Prostate gland (tissue), 2 donors: ENCODE measurements around the gene CDHR1. TPM values are rescaled to one million over a fixed set of nuclear protein-coding genes. Genes with fewer than 3 reads are reported as not detected.

Experiments used
- DNase-seq: peaks from one replicate; pipeline ENCODE4 v3.0.0-alpha.2; 2019; ENCODE audit warnings: low spot score
- H3K27ac ChIP-seq, 2 donors: fragments of 200-600 bp; sonication (generic); 2 replicates each; pipeline ENCODE4 v1.5.1; 2017 to 2019
- H3K27me3 ChIP-seq: fragments of 200-600 bp; sonication (generic); replicated peaks from 2 replicates; pipeline ENCODE4 v1.5.1; 2019; ENCODE audit not compliant: insufficient read depth
- H3K36me3 ChIP-seq, 2 donors: fragments of 200-600 bp; sonication (generic); 1 replicate in 1 of 2; 2 replicates in 1 of 2; pipeline versions ENCODE4 v1.5.1 to v1.8.1; 2017 to 2019
- H3K4me1 ChIP-seq: fragments of 200-600 bp; sonication (generic); replicated peaks from 2 replicates; pipeline ENCODE4 v1.5.1; 2019
- H3K4me3 ChIP-seq, 2 donors: fragments of 200-600 bp; sonication (generic); 2 replicates each; pipeline ENCODE4 v1.5.1; 2017 to 2019
- H3K9me3 ChIP-seq: fragments of 200-600 bp; sonication (generic); 2 replicates; pipeline ENCODE4 v1.5.1; 2017
- POLR2A ChIP-seq: fragments of 450-650 bp; IDR thresholded peaks from one replicate; pipeline ENCODE4 v1.6.1; 2016; ENCODE audit warnings: antibody characterized with exemption, mild to moderate bottlenecking
- POLR2AphosphoS5 ChIP-seq: sonication (generic); formaldehyde crosslinking; IDR thresholded peaks from one replicate; pipeline ENCODE4 v1.6.1; 2017; ENCODE audit warnings: antibody characterized with exemption
- WGBS: methylation state at CpG from one replicate; pipeline ENCODE4 v1.1.5; 2018; 5-methylcytosine and 5-hydroxymethylcytosine counted together
- intact Hi-C: fragments of 100-400 bp; cut with DNase I; formaldehyde crosslinking; loops from one replicate; pipeline ENCODE4 v1.14.2; 2022
- total RNA-seq, 2 donors: library from RNA; depleted of rRNA; stranded (reverse); fragments of >200 nt; gene quantifications; one replicate each; pipeline ENCODE4 v1.1.0, GENCODE V29; 2016
- TF ChIP-seq, protein P1 (sequence below), 4 experiments: fragments of 200-600 bp in 2 of 4; fragments of 450-650 bp in 2 of 4; sonication (generic) in 2 of 4; IDR thresholded peaks; 1 replicate in 3 of 4; 2 replicates in 1 of 4; pipeline ENCODE4 v1.5.1; 2016 to 2019; ENCODE audit warnings: antibody characterized with exemption in 4 of 4, mild to moderate bottlenecking in 2 of 4, moderate library complexity in 2 of 4

The CDHR1 gene
- total RNA-seq, 2 donors from 2014 or later, result 0.45 to 0.82 TPM

DNA sequence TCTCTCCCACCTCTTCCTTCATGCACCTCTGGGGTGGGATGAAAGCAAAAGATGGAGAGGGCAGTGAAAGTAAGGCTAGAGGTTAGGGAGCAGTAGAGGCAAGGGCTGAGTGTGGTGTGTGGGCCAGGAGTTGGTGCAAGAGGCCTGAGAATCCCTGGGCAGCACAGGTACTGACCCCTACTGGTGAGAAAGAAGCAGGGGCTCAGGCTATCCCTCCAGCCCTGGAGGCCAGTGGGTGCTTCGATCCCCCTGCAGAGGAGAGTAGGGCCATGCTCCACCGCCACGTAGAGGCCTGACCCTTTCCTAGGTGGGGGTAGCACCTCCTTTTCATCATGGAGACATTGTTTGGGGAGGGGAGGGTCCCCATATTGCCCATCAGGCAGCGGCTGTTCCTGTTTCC lies 9.8 kb downstream of the CDHR1 start:
- no peaks in the 10 kb centered on the region for H3K4me1 ChIP-seq
- WGBS, result 88% methylated on average over 4 of the region's 4 CpGs
- no peaks in the 10 kb centered on the region for H3K9me3 ChIP-seq
- no peak overlapping the region for H3K27ac ChIP-seq
- TF ChIP-seq, protein P1, sequence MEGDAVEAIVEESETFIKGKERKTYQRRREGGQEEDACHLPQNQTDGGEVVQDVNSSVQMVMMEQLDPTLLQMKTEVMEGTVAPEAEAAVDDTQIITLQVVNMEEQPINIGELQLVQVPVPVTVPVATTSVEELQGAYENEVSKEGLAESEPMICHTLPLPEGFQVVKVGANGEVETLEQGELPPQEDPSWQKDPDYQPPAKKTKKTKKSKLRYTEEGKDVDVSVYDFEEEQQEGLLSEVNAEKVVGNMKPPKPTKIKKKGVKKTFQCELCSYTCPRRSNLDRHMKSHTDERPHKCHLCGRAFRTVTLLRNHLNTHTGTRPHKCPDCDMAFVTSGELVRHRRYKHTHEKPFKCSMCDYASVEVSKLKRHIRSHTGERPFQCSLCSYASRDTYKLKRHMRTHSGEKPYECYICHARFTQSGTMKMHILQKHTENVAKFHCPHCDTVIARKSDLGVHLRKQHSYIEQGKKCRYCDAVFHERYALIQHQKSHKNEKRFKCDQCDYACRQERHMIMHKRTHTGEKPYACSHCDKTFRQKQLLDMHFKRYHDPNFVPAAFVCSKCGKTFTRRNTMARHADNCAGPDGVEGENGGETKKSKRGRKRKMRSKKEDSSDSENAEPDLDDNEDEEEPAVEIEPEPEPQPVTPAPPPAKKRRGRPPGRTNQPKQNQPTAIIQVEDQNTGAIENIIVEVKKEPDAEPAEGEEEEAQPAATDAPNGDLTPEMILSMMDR (IDR thresholded peaks at IDR 0.05), result peak in 1 of 4 experiments; percentile 32
- TF ChIP-seq POLR2A, result no peak
- H3K4me3 ChIP-seq, result no peak overlapping the region
- intact Hi-C loops, result no loop called here
- H3K36me3 ChIP-seq, result no peaks in the 10 kb centered on the region
- no peaks in the 10 kb centered on the region for H3K27me3 ChIP-seq
- DNase-seq, result no peak

DNA sequence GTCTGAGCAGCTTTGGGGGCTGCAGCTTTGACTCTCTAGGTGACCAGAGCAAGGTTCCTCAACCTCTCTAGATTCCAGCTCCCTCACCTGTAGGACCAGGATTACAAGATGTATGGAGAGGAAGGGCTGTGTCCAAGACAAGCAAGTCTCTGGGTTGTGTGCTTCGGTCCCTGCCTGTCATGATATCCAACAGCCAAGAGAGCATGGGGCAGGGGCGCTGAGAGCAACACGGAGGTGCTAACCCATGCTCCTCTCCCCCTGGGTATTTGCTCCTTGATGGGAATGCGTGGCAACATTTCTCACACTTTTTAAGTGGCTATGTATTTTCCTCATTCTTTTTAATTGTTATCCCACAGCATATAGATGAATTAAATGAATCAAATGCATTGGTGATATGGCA lies 10.3 kb downstream of the CDHR1 start:
- no peak for DNase-seq
- Histone ChIP-seq H3K27me3 (no peaks in the 10 kb centered on the region), H3K4me3 (no peak overlapping the region), H3K9me3 (no peaks in the 10 kb centered on the region), H3K27ac (no peak overlapping the region), H3K36me3 (no peaks in the 10 kb centered on the region), H3K4me1 (no peaks in the 10 kb centered on the region)
- 94% methylated on average over 4 of the region's 4 CpGs for WGBS
- intact Hi-C loops, result no loop called here
- TF ChIP-seq POLR2A (no peak), POLR2AphosphoS5 (no peak)
- TF ChIP-seq, protein P1 (IDR thresholded peaks at IDR 0.05), result no peak

DNA sequence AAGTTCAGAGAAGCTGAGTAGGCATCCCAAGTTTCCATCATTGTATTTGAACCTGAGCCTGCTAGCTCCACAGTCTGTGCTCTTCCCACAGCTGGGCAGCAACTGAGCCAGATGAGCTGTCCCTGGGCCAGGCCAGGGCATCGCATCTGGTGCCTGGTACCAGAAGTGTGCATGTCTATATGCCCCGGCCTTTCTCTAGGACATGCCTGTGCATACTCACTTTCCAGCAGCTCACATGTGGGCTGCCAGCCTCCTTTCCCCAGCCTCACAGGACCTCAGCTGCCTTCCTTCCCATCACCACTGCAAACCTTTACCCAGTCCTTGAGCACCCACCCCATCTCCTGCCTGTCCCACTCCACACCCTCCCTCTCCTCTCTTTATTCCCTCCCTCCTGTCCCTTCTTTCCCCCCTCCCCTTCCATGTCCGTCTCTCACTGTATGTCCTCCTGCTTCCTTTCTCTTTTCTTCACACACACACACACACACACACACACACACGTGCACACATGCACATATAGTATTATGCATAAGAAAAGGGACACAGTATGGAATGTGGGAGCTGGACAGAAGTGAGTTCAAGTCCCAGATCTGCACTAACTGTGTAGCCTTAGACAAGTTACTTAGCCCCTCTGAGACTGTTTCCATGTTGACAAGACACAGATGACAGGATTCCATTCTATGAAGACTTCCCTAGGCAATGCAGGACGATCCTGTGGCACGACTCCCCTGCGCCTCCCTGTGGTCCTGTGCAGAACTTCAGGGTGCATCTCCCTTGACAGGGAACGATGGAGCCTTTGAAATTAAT lies 10.9 kb downstream of the CDHR1 start:
- intact Hi-C loops, result no loop called here
- 35% methylated on average over 8 of the region's 8 CpGs for WGBS
- no peaks in the 10 kb centered on the region for H3K27me3 ChIP-seq
- no peak overlapping the region for H3K4me3 ChIP-seq
- no peaks in the 10 kb centered on the region for H3K9me3 ChIP-seq
- H3K27ac ChIP-seq, result no peak overlapping the region
- DNase-seq, result peak; percentile 34
- TF ChIP-seq, protein P1 (IDR thresholded peaks at IDR 0.05), result peak; percentile 7 to 83 (median 56)
- no peak for TF ChIP-seq POLR2A
- no peaks in the 10 kb centered on the region for H3K4me1 ChIP-seq
- H3K36me3 ChIP-seq, result no peaks in the 10 kb centered on the region

DNA sequence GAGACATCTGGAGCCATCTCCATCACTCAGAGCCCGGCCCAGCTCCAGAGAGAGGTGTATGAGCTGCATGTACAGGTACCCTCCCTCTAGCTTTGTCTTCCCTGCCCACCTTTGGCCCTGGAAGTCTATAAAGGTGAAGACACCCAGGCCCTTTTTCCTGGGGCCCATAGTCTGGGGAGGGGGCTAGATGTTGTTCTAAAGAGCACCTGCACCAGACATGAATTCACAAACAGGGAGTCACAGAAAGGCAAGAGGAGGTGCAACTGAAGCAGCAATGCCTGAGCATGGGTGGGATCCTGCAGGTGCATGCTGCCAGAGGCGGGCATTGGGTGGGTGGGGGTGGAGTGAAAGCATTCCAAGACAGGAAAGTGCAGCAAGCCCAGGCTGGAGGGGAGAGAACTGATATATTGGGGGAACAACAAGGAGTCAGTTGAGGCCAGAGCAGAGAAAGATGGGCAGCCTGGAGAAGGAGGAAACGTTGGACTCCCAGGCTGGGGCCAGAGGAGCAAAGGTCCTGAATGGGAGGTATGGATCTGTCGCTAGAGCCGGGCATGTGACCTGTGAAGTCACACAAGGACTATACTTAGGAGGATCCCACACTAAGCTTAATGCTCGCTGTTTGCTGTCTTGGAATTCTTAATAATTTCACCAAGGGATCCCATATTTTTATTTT lies 11.7 kb downstream of the CDHR1 start:
- Histone ChIP-seq H3K4me1 (no peaks in the 10 kb centered on the region), H3K27ac (no peak overlapping the region), H3K4me3 (no peak overlapping the region), H3K9me3 (no peaks in the 10 kb centered on the region), H3K27me3 (no peaks in the 10 kb centered on the region), H3K36me3 (no peaks in the 10 kb centered on the region)
- TF ChIP-seq, protein P1 (IDR thresholded peaks at IDR 0.05), result no peak
- TF ChIP-seq POLR2AphosphoS5, result no peak
- no peak for TF ChIP-seq POLR2A
- DNase-seq, result no peak
- WGBS, result 73% methylated on average over 6 of the region's 6 CpGs
- intact Hi-C loops, result no loop called here

DNA sequence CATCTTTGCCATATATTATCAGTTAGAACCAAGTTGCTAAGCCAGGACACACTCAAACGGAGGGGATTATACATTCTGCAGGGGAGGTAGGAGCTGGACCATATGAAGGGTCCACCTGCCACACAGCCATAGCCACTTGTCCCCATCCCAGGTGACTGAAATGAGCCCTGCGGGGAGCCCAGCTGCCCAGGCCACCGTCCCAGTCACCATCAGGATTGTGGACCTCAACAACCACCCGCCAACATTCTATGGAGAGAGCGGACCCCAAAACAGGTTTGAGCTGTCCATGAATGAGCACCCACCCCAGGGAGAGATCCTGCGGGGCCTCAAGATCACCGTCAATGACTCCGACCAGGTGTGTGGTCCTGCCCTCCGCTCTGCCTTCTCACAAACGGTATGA lies 13.7 kb downstream of the CDHR1 start:
- intact Hi-C loops, result no loop called here
- Histone ChIP-seq H3K36me3 (no peaks in the 10 kb centered on the region), H3K9me3 (no peaks in the 10 kb centered on the region), H3K4me1 (no peaks in the 10 kb centered on the region), H3K27ac (no peak overlapping the region), H3K4me3 (no peak overlapping the region), H3K27me3 (no peaks in the 10 kb centered on the region)
- TF ChIP-seq POLR2AphosphoS5, result no peak
- TF ChIP-seq, protein P1 (IDR thresholded peaks at IDR 0.05), result no peak
- no peak for DNase-seq
- 82% methylated on average over 10 of the region's 10 CpGs for WGBS
